ENCODE results near the gene IGF1R.

The IGF1R gene

GRCh38 chr15:98887976-98888375 is 239.6 kb downstream of the IGF1R start:
- DNase-seq (ENCODE audit: low spot score), result no peak

GRCh38 chr15:98888820-98889479 is 240.6 kb downstream of the IGF1R start:
- no peak for DNase-seq (ENCODE audit: low spot score)

- no peak for DNase-seq (ENCODE audit: low spot score)
These were observed 241.8 kb downstream of the IGF1R start for GRCh38 chr15:98889930-98890695.

DNA sequence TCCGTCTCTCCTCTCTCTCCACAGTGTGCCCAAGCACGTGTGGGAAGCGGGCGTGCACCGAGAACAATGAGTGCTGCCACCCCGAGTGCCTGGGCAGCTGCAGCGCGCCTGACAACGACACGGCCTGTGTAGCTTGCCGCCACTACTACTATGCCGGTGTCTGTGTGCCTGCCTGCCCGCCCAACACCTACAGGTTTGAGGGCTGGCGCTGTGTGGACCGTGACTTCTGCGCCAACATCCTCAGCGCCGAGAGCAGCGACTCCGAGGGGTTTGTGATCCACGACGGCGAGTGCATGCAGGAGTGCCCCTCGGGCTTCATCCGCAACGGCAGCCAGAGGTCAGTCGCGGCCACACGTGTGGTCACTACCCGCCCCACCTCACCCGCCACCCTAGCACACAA is 243.0 kb downstream of the IGF1R start:
- no peak for DNase-seq (ENCODE audit: low spot score)

DNA sequence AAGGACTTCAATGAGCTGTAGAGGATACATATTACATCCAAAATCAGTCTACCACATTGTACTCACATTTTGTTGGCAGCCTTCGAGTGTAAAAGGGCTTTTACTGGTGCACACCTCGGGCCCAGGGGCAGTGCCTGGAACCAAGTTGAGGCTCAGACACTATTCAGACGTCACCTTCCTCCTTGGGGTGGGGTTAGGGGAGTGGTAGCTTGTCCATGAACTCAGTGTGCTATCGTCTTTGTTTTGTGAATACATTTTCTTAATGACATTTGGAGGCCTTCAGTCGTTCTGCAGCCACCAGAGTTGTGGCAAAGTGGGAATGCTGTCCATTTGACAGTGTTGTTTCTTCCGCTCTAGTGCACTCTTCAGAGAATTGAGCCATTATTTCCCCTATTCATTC is 245.1 kb downstream of the IGF1R start:
- no peak for DNase-seq (ENCODE audit: low spot score)

GRCh38 chr15:98894312-98894711 is 246.0 kb downstream of the IGF1R start:
- DNase-seq (ENCODE audit: low spot score), result no peak

GRCh38 chr15:98896002-98896721 is 247.8 kb downstream of the IGF1R start:
- no peak for DNase-seq (ENCODE audit: low spot score)

GRCh38 chr15:98896802-98897732 is 248.7 kb downstream of the IGF1R start:
- no peak for DNase-seq (ENCODE audit: low spot score)

DNA sequence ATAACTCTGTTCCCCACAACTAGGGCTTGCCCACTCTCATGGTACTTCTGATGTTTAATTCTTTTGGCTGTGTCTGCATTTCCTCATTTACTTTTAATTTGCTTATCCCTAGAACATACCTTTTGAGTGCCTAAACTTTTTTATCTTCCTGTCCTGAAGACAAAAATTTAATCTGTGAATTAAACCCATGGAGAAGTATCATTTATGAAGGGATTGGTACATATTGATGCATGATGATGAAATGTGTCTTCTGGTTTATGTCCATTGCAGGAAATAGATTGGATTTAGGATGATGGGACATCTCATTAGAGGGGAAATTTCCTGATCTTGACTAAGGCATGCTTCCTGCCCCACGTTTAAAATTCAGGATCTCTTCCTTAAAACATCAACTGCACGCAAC is 249.8 kb downstream of the IGF1R start:
- no peak for DNase-seq (ENCODE audit: low spot score)

DNA sequence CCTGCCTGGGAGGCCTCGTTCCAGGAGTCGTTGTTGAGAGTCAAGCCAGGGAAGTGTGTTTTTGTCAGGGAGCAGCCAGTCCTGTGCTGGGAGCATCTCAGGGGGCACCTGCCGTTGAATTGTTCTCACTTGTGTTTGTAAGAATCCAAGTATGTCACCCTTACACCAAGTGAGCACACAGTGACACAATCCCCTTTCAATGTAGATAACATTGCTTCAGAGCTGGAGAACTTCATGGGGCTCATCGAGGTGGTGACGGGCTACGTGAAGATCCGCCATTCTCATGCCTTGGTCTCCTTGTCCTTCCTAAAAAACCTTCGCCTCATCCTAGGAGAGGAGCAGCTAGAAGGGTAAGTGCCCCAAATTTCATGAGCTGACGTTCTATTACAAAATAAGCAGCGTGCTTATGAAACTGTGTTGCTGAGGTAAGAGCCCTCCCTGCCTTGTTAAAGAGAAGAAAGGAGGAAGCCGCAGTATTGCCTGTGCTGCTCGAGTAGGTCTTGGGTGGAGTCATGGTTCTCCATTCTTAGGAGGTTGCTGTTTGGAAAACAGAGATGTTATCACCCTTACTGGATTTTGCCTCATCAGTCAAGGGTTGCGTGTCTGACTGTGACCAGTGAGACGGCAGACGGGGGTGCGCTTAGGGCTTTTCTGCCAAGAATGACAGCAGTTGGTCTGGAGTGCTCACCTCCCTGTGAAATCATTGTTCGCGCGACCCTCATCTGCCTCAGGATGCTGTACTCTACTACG is 251.1 kb downstream of the IGF1R start:
- DNase-seq (ENCODE audit: low spot score), result no peak

DNA sequence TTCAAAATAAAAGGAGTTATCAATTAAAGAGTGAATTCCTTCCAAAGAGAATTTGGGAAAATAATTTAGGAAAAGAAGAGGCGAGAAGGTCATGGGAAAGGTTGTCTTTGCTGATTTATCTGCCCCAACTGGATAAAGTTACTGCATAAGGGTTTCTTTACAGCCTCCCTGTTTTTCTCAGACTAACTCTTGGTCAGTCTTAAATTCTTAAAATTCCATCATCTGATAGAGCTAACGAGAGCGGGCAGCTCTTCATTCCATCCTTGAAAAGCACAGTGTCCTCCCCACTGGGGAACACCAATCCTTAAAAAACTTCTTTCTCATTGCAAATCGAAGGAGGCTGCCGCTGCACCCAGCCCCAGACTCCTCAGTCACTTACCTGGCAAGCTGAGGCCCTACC is 252.0 kb downstream of the IGF1R start:
- no peak for DNase-seq (ENCODE audit: low spot score)

GRCh38 chr15:98901434-98902072 is 253.2 kb downstream of the IGF1R start:
- no peak for DNase-seq (ENCODE audit: low spot score)

DNA sequence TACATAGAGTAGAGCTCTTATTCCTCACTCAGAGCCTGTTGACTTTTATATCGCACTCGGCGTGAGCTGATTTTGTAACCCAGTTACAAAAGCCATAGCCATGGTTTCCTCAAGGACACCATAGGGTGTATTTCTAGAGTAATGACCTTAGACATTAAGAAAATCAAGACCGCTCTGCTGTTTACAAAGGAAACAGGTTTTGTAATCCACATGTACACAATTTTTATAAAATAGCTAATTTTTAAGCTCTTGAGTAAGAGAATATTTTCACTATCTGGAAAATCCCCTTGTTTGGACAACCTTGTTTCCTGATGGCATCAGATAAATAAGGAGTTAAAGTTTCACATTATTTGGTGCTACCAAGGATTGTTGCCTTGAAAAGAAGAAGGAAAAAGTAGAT is 254.6 kb downstream of the IGF1R start:
- DNase-seq (ENCODE audit: low spot score), result no peak

- DNase-seq (ENCODE audit: low spot score), result no peak
These were observed 255.2 kb downstream of the IGF1R start for GRCh38 chr15:98903377-98904018.

GRCh38 chr15:98904544-98904943 is 256.2 kb downstream of the IGF1R start:
- DNase-seq (ENCODE audit: low spot score), result peak; percentile 81

- no peak for DNase-seq (ENCODE audit: low spot score)
These were observed 257.8 kb downstream of the IGF1R start for GRCh38 chr15:98905963-98906711.

DNA sequence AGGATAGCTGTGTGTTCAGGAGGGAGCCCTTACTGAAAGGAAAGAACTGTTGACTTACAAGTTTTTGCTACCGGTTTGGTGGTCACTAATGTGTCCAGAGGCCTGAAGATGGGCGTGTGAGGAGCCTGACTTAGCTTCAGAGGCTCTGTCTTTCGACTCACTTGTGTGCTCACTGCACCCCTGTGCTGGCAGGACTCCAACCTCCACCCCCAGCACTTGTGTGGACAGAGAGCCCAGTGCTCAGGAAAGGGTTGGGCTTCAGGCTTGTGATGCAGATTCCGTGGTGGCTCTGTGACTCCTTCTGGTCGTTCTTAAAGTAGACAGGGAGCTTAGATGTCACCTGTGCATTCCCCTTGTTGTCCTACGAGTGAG is 258.4 kb downstream of the IGF1R start:
- no peak for DNase-seq (ENCODE audit: low spot score)

DNA sequence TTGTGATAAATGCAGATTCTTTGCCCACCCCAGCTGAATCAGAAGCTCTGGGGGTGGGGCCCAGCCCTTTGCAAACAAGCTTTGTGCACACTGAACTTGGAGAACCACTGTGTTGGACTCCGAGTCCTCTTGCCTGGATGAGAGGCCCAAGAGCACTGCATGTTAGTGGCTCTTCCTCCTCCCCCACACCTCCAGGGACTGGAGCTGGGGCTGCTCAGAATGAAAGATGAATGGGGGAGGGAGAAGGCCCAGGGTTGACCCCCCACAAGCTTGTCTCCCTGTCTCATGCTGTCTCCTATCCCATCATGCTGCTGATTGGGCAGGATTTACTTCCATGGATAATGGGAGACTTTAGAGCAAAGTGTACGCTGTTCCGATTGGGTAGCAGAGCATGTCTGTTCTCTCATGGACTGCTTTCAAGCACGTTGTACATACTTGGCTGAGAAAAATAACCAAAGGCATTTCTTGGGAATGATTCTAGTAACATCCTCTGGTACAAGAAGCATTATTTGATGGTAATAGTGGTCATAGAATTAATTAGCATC is 259.7 kb downstream of the IGF1R start:
- no peak for DNase-seq (ENCODE audit: low spot score)
